GM19328 (cell line): ENCODE measurements around the gene PTPRN.

Source experiments
- ATAC-seq: cut with Tn5 transposase; IDR thresholded peaks from one replicate; pipeline ENCODE4 v1.9.1; 2021; ENCODE audit warnings: mild to moderate bottlenecking, moderate library complexity; ENCODE audit not compliant: unreplicated experiment

The PTPRN gene

DNA sequence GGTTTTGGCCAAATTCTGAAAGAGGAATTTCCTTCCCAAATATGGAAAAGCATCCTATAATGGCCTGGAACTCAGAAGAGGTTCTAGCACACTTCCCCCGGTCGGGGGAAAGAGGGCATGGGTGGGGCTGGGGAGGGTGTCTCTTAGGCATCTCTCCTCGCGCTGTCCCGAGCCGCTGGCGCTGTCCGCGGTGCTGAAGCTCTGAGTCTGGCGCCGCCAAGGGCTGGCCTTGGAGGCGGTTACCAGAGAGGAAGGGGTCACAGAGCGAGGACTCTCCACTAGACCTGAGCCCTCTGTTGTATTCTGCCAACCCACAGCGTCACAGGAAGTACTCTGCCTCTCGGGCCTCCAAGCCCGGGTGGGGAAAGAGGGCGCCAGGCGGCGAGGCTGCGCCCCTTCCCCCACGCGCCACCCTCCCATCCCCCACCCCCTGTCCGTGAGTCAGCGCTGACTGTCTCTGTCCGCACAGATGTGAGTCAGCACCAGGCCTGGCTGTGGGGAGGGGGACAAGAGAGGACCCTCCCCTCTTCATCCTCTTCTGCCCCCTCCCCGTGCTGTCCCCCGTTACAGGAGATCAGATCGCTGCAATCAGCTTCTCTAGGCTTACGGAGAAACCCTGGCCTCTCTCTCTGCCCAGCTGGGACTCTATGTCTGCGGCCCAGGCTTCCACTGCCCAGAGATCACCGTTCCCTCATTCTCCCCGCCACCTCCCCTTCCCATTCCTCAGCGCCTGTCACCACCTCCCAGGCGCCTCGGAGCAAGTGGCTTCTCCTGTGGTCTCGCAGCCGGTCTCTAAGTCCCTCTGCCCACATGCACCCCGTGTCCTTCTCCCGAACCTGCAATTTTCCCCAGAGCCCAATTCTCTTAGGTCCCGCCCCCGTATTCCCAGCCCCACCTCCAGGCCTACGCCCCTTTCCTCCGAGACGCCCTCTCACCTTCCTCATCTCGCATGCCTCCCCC, 779 bp downstream of the PTPRN start:
- ATAC-seq, result no peak

DNA sequence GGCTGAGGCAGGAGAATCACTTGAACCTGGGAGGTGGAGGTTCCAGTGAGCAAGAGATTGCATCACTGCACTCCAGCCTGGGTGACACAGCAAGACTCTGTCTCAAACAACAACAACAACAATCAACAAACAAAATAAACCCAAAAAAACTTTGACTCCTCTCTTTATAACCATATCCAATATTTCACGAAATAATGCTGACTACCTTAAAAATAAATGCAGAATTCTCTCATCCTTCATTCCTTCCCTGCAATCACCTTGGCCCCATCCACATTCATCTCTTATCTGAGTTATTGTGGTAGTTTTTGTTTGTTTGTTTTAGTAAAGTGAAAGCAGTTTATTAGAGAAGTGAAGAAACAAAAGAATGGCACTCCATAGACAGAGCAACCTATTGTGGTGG, 3.2 kb downstream of the PTPRN start:
- ATAC-seq, result no peak

DNA sequence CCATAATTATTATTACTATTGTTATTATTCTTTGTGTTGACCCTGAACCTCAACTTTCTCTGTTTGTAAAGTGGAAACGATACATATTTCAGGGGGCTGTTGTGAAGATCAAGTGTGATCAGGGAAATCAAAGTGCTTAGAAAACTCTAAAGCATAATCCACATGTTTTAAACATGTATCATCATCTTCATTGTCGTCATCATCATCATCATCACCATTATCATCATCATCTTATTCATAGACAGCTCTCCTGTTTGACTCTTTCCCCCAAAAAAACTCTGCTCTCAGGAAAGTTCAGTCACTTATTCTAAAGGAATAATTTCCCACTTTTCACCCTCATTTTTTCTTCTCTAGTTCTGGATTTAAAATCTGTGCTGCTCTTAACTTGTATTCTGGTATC, 5.0 kb downstream of the PTPRN start:
- no peak for ATAC-seq

DNA sequence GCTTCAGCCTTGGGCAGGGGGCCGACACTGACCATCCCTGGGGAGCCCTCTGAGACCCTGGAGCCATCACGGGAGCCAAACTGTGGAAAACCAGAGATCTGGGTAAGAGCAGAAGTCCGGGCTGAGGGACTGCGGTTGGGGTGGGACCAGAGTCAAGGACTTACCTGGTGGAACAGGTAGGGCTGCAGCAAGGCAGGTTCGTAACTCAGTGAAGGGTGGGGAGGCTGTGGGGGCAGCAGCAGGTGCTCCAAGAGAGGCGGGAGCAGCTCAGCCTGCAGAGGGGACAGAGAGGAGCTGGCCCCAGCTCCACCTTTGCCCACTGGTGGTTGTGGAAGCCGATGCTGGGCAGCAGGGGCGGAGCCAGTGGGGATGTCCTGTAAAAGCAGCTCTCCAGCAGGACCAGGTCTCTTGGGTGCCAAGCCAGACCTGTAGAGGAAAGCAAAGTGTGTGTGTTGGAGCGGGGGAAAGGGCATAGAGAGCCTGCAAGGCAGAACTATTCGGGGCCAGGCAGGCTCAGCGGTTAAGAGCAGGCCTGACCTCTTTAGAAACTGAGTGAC, 6.7 kb downstream of the PTPRN start:
- ATAC-seq, result no peak

DNA sequence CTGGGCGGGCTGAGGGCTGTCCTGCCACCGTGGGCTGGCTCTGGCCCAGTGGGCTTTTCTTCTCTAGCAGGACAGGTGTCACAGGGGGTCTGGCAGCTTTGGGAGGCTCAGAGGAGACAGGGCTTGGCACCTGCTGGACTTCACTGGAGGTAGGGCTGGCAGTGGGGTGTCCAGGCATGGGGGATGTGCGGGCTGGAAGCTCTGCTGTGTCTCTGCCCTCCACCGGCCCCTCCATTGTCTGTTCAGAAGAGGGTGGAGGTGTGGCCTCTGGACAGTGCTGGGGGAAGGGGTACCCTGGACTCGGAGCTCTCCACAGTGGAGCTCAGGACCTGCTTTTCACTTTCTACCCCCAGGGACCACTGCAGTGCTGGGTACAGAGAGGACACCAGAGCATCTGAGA, 9.2 kb downstream of the PTPRN start:
- no peak for ATAC-seq

DNA sequence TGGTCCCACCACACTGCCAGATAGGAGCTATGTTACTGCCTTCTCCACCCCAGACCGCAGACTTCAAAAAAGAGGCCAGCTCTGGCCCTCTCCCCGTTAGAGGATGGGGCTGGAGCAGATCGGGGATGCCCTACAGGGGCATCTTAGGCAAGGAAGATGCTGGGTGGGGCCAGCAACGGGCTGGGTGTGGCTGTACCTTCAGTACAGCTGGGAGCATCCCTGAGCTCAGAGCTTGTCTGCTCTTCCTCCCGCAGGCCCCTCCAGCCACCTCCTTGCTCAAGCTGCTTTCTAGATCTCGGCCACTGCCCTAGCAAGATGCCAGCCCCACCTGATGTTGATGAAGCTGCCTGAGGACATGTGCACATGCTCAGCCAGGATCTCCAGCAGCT, 9.8 kb downstream of the PTPRN start:
- ATAC-seq, result no peak

DNA sequence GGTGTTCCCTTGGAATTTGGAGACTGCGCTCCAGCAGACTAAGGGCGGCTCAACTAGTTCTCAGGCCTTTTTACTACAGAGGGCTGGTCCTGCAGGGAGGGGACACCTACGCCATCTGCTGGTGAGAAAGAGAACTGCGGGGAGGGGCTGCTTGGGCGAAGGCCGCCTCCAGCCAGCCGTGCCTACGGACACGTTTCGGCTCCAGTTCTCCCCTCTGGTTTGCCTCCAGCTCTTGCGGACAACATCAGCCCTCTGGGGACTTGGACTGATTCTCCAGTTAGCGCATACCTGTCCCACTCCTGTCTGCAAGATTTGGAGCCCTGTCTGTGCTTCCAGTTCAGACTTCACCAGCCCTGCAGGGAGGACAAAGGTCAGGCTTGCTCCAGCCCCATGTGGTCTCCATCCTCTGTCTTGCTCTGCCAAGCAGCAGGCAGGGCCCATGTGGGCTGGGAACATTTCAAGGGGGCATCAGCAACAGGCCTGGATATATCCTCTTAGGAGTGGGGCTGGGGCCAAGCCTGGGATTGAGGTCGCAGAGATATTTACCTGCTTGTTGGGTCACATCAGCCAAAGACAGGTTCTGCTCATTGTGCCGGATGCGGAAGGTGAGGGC, 10.3 kb downstream of the PTPRN start:
- ATAC-seq, result peak; percentile 41

DNA sequence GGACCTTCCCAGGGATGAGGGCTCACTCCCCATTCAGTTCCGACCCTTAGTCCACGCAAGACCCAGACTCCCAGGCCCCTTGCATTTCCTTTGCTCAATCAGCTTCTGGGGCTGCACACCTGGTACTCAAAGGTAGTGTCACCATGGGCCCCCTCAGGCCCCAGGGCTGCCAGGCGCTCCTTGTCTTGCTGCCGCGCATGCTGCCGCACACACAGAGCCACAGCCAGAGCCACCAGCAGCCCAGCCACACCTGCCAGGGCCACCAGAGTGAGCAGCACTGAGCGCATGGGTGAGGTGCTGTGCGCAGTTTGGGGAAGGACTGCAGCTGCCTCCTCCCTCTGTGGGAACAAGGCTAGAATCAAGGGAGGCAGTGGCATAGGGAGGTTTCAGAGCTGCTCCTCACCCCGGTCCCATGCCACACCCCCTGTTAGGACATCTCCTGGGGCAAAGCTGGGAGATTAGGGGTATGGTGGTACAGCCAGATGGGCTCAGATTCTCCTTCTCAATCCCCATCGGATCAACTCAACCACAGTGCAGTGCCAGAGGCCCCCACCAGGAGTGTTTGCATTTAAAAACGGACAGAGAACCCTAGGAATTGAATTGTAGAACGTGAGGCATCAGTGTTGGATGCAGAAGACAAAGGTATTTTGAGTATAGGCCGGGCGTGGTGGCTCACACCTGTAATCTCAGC, 11.3 kb downstream of the PTPRN start:
- ATAC-seq, result no peak

DNA sequence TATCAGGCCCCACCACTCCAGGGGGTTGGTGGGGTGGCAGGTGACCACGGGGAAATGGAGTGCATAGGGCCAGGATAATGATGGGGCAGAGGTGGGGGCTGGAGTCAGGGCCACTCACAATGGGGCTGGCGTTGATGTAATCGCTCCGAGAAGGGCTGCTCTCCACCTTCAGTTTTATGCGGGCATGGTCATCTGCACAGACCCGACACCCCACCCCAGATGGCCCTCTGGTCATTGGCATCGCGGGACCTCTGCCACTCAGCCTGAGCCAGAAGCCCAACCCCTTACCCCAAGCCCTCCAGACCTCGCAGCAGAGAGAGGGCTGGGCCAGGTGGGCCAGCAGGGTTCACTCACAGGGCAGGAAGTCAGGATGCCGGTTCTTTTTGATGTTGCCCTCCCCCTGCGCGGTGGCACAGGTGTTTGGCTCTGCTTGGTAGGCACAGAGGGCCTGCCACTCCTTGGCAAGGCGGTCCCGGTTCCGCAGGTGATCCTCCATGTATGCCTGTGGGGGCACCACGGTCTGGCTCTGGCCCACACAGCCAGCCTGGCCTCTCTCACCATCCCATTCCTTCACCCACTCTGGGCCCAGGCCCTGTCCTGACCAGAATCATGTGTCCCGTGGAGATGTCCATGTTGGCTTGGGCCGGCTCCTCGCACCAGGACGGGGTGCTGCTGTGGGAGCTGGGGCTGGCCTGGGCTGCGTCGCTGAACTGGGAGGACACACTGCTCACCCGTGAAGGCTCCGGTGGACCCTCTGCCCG, 12.4 kb downstream of the PTPRN start:
- ATAC-seq, result no peak

DNA sequence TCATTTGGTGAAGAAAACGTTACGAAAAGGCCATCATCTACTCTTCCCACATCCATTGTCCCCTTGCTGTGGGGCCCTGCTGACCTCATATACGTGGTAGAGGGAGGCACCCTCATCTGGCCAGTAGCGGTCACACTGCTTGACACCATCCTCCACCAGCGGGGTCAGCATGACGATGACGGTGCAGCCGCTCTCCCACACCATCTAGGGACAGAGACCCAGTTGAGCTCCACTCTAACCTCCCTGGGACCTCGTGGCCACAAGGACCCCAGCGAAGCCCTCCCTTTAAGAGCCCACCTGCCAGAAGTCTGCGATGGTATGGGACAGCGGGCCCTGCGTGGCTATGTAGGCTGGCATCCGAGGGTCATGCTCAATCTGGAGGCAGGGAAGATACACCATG, 13.1 kb downstream of the PTPRN start:
- ATAC-seq, result no peak

DNA sequence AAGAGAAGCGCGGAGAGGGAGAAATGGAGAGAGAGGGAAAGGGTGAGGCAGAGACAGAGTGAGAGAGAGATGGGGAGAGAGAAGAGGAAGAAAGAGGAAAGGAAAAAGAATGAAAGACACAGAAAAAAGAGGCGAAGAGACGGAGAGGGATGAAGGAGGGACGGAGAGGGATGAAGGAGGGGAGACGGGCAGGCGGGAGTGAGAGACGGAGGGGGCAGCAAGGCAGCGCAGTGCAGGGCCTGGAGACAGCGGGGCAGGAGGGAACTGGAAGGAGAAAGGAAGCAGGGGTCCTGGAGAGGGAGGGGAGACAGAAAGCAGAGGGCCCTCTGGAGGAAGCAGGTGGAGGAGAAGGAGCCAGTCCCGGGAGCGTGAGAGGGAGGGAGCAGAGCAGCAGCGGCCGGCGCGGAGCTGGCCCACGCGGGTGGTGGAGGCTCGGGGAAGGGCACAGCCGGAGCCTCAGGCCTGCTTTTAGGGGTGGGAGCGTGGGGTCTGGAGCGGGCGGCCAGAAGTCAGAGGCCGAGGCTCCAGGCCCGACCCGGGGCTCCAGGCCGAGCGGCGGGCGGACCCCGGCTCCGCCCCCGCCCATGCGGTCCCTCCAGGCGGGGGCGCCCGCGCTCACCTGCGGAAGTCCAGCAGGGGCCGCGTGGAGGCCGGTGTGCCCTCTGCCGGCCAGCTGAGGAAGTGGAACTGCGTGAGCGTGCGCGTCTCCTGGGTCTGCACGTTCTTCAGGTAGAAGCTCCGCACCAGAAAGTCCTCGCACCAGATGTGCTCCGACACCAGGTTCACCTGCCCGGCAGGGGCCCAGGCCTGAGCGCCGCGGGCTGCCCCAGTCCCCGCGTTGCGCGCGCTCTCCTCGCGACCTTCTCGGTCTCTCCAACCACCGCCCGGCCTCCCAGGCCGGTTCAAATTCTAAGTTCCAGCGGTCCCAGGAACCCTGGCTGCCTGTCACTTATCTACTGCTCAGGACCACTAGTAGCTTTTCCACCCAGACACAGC, 14.5 kb downstream of the PTPRN start:
- ATAC-seq, result peak; percentile 77

DNA sequence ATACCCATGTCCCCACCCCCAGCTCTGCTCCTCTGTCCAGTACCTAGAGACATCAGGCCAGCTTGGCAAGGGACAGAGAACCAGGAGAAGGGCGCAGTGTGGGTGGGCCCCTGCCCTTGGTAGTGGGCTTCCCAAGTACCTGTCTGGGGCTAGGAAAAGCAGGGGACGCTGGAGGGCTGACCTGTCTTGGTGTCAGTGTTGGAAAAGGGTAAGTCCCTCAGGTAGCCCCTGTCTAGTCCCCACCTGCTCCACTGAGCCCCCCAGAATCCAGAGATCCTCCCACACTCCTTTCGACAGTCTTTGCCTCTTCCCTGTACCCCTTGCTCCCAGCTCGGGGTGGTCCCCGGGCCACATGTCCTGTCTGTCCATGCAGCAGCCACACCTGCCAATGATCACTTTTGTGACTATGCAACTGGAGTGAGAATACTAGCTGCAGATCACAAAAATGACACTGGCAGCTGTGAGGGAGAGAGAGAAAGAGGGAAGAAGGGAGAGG, 15.4 kb downstream of the PTPRN start:
- no peak for ATAC-seq

DNA sequence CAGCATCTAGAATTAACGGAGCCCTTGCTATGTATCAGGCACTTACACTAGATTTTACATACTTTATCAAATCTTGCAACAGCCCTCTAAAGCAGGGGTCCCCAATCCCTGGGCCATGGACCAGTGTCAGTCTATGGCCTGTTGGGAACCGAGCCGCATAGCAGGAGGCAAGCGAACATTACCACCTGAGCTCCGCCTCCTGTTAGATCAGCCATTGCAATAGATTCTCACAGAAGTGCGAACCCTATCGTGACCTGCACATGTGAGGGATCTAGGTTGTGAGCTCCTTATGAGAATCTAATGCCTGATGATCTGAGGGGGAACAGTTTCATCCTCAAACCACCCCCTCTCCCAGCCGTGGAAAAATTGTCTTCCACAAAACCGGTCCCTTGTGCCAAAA, 16.6 kb downstream of the PTPRN start:
- no peak for ATAC-seq

DNA sequence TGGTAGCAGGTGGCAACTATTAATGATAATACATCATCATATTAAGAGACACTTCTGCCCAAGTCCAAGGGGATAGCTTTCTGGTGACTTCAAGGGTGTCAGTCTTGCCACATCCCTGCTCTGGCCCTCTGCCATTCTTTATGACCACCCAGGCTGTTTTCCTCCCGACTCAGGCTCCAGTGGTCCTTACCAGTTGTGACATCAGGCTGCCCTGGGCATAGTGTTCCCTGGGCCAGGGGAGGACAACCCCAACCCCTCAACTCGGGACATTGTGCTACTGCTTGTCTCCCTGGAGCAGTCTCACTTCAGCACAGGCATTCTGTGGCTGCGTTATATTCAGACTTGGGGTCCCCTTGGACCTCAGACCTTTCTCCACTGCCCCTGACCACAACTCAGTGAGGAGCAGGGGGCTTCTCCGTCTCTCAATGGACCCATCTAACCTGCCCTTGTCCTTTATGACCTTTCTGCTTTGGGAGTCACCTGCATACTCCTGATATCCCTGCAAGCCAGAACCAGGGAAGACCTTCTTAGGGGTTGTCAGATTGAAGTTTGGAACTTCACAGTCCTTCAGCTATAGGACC, 17.2 kb downstream of the PTPRN start:
- ATAC-seq, result no peak

DNA sequence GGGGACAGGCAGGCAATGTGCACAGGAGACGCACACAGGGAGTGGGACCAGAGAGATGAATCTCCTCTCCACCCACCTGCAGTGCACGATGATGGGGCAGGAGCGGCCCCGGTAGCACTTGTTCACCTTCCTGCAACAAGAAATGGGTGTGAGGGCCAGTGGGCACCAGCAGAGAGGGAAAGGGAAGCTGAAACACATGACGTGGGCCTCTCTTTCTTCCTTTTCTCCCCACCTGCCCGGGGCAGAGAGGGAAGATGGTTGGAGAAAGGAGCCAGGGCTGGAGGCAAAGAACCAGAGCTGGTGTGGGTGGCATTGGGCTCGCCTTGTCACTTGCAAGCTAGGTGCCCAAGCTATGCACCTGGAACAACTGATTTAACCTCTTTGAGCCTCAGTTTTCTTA, 17.8 kb downstream of the PTPRN start:
- no peak for ATAC-seq

DNA sequence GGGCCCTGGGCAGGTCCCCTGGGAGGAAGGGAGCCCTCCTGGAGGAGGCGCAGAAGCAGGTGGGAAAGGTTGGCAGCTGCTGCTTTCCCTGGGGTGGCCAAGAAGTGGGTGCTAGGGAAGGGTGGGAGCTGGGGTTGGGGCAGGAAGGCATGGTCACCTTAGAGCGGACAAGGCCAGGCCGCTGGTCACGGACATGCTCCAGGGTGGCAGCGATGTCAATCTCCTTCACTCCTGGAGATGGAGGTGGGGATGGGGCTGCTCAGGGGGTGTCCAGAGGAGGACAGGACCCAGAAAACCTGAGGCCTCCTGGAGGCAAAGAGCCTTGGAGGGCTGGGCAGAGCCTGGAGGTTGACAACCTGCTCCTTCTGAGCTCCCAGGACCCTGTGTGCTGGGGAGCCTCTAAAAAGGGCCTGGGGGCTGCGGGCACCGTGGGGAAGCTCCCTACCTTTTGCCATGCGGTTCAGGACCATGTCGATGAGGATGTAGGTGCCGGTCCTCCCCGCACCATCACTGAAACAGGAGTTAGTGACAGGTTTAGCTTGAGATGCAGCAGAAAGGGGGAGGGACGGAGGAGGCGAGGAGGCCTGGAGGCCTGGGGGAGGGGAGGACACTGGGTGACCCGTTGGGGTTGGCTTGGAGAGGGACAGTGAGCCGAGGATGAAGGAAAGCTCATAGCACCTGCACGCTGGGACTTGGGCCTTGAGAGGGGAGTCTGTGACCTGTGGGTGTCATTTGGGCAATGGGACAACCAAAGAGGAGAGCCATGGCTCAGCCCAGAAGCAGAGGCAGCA, 18.6 kb downstream of the PTPRN start:
- no peak for ATAC-seq

DNA sequence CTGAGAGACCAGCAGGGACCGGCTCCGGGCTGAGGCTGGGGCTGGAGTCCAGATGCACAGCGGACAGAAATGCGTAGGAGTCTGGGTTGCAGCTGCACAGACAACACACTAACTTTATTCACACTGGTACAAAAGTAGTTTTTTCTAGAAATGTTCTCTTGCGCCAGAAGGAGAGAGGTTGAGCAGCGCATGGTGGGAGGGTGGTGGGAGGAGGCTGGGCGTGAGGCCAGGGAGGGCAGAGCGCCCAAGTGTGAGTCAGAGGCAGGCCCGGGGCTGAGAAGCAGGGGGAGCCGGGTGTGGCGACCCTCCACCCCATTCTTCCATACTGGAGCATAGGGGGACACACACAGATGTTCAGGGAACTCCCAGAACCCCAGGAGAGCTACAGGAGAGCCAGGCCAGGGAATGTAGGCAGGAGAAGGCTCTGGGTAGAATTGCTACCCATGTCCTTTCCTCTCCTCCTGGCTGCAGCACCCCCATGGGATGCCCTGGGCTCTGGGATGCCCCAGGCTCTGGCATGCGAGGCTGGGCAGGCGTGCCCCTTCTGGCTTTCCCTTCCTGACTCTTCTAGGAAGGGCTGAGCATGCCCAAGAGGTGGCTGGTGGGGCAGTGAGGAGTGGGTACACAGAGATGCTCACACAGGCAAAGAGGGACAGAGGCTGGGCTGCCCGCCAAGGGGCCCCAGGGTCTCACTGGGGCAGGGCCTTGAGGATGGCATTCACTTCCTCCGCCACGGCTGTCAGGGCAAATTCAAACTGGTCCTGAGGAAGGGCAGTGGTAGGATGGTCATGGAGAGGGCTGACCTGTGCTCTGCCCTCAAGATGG, 19.5 kb downstream of the PTPRN start:
- ATAC-seq, result no peak

DNA sequence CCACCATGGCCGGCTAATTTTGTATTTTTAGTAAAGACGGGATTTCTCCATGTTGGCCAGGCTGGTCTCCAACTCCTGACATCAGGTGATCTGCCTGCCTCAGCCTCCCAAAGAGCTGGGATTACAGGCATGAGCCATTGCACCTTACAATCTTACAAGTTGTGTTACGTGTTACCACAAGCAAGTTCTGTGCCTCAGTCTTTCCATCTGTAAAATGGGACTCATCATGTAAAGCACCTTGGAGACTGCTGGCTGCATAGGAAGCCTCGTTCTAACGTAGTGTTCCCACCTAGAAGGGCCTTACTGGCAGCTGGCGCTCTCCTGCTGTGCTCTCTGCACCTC, 20.0 kb downstream of the PTPRN start:
- ATAC-seq, result no peak
